OCI-LY3 (cell line): ENCODE data around the gene ATP2A3.

ENCODE experiments used
- EZH2phosphoT487 ChIP-seq: fragments of 200-600 bp; shearing (Covaris generic); IDR thresholded peaks from 2 replicates; pipeline ENCODE4 v1.6.1; 2018; ENCODE audit warnings: antibody characterized with exemption, mixed run types, low read depth
- TF ChIP-seq, protein P1 (sequence below): fragments of 200-600, 300-600 bp; sonication (generic); IDR thresholded peaks from 2 replicates; pipeline ENCODE4 v1.5.1; 2014; ENCODE audit warnings: antibody characterized with exemption, low read length, low read depth

GRCh38 chr17:3926860-3927627, 37.2 kb downstream of the ATP2A3 start:
- TF ChIP-seq, protein P1, sequence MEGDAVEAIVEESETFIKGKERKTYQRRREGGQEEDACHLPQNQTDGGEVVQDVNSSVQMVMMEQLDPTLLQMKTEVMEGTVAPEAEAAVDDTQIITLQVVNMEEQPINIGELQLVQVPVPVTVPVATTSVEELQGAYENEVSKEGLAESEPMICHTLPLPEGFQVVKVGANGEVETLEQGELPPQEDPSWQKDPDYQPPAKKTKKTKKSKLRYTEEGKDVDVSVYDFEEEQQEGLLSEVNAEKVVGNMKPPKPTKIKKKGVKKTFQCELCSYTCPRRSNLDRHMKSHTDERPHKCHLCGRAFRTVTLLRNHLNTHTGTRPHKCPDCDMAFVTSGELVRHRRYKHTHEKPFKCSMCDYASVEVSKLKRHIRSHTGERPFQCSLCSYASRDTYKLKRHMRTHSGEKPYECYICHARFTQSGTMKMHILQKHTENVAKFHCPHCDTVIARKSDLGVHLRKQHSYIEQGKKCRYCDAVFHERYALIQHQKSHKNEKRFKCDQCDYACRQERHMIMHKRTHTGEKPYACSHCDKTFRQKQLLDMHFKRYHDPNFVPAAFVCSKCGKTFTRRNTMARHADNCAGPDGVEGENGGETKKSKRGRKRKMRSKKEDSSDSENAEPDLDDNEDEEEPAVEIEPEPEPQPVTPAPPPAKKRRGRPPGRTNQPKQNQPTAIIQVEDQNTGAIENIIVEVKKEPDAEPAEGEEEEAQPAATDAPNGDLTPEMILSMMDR, result no peak
- TF ChIP-seq EZH2phosphoT487, result no peak
